Measurements from ENCODE around the gene BMPER. TPM values are rescaled to one million over a fixed set of nuclear protein-coding genes. Genes with fewer than 3 reads are reported as not detected.

BMPER gene
- total and polyA plus RNA-seq, 2 of the 8 experiments (the other 6 are each of a cell fraction or from before 2014, with no cell fraction given), result 0.33 to 0.69 TPM

- CTCF ChIA-PET (ENCODE audit: partially characterized antibody), result no interaction called here
- H2AK5ac ChIP-seq (ENCODE audit: low read depth, low read length), result no peak overlapping the region
These were observed 105.8 kb downstream of the BMPER start for GRCh38 chr7:34011017-34011695.

More at GRCh38 chr7:34011017-34011695, 105.8 kb downstream of the BMPER start:
- POLR2A ChIA-PET (ENCODE audit: partially characterized antibody), result no interaction called here
- TF ChIP-seq SAP30 (IDR thresholded peaks at IDR 0.05; ENCODE audit: insufficient read depth, insufficient replicate concordance, low read length), result no peak
- TF ChIP-seq RBBP5 (IDR thresholded peaks at IDR 0.05; ENCODE audit: borderline replicate concordance, low read depth, low read length), result no peak
- no peak for TF ChIP-seq BCL11A (IDR thresholded peaks at IDR 0.05; ENCODE audit: low read depth in 2 of 2, low read length in 2 of 2)
- TF ChIP-seq EZH2 (IDR thresholded peaks at IDR 0.05; ENCODE audit: low read depth, low read length, severe bottlenecking), result no peak
- no peak for TF ChIP-seq KDM4A (IDR thresholded peaks at IDR 0.05; ENCODE audit: low read depth, low read length, severe bottlenecking)
- TF ChIP-seq RNF2 (IDR thresholded peaks at IDR 0.05; ENCODE audit: borderline replicate concordance, low read depth, low read length, missing control alignments, poor library complexity, severe bottlenecking), result no peak
- no peak for TF ChIP-seq SIRT6 (IDR thresholded peaks at IDR 0.05; ENCODE audit: low read length)
- no peak for TF ChIP-seq RXRA (IDR thresholded peaks at IDR 0.05; ENCODE audit: insufficient read depth, low read depth, low read length)
- no peak for TF ChIP-seq SP1 (IDR thresholded peaks at IDR 0.05; ENCODE audit: low read depth, low read length)
- TF ChIP-seq ZNF274 (IDR thresholded peaks at IDR 0.05; ENCODE audit: borderline replicate concordance, extremely low read depth, low read length), result no peak
- H3K4me1 ChIP-seq (replicated peaks in 1 of 4; ENCODE audit: control insufficient read depth in 3 of 4, insufficient read depth in 4 of 4, low read length in 3 of 4), result no peaks in the 10 kb centered on the region
- no peaks in the 10 kb centered on the region for H3K79me2 ChIP-seq (ENCODE audit: control insufficient read depth in 1 of 2, insufficient read depth in 2 of 2, low read length in 2 of 2)
- H3K4me3 ChIP-seq (ENCODE audit: extremely low read depth in 1 of 4, insufficient read depth in 2 of 4, low read depth in 3 of 4, low read length in 4 of 4), result no peak overlapping the region
- H3K9ac ChIP-seq (replicated peaks in 1 of 4; ENCODE audit: extremely low read depth in 1 of 4, low read depth in 3 of 4, low read length in 3 of 4), result no peak overlapping the region
- no peak overlapping the region for H3K56ac ChIP-seq (replicated peaks; ENCODE audit: insufficient read length, low read depth, low read length)
- H3K18ac ChIP-seq (ENCODE audit: extremely low read depth, low read length), result no peak overlapping the region
- no peak overlapping the region for H2BK20ac ChIP-seq (ENCODE audit: low read length)
- H3K27ac ChIP-seq (ENCODE audit: low read depth, low read length), result no peak overlapping the region
- H3K36me3 ChIP-seq (ENCODE audit: control insufficient read depth in 2 of 4, insufficient read depth in 4 of 4, low read length in 3 of 4), result no peaks in the 10 kb centered on the region
- H2BK120ac ChIP-seq (replicated peaks; ENCODE audit: low read depth, low read length), result no peak overlapping the region
- no peak overlapping the region for H3K14ac ChIP-seq (ENCODE audit: insufficient read length)
- H4K91ac ChIP-seq (replicated peaks; ENCODE audit: insufficient read length, low read length), result no peak overlapping the region
- H2BK12ac ChIP-seq (ENCODE audit: low read depth, low read length), result no peak overlapping the region
- DNase-seq (ENCODE audit: low read depth in 1 of 2, low spot score in 2 of 2) (no peak), FAIRE-seq (no peak)
- H4K5ac ChIP-seq (ENCODE audit: insufficient read length, low read depth, low read length), result no peak overlapping the region
- H2BK5ac ChIP-seq (ENCODE audit: low read depth, low read length), result no peak overlapping the region
- H3K9me3 ChIP-seq (ENCODE audit: insufficient read depth in 2 of 2, low read depth in 1 of 2, low read length in 1 of 2), result no peaks in the 10 kb centered on the region
- H3K23ac ChIP-seq (ENCODE audit: insufficient read length), result no peak overlapping the region
- no peaks in the 10 kb centered on the region for H3K79me1 ChIP-seq (ENCODE audit: low read depth, low read length)
- 85% methylated on average over 3 of the region's 3 CpGs; no CpG with 5 or more reads in 1 of the 2 experiments for WGBS, 2 experiments (ENCODE audit: extremely low coverage in 1 of 2, insufficient coverage in 1 of 2, insufficient read length in 1 of 2, insufficient replicate concordance in 2 of 2, low coverage in 1 of 2, low lambda C conversion rate in 2 of 2, missing lambda C conversion rate in 1 of 2)
- no peaks in the 10 kb centered on the region for H3K23me2 ChIP-seq (ENCODE audit: low read depth, low read length)
- H4K8ac ChIP-seq (ENCODE audit: extremely low read depth, insufficient read depth, low read length), result no peak overlapping the region
- no peak overlapping the region for H3K4me2 ChIP-seq (ENCODE audit: insufficient read depth in 1 of 2, low read depth in 2 of 2, low read length in 2 of 2)
- no peaks in the 10 kb centered on the region for H4K20me1 ChIP-seq (replicated peaks in 1 of 2; ENCODE audit: control insufficient read depth in 1 of 2, insufficient read depth in 2 of 2, low read length in 2 of 2)
- peaks cover 0 to 2% (median 0%) of the 10 kb centered on the region in 4 experiments; a peak in 1 of 7 replicates for H3K27me3 ChIP-seq (replicated peaks in 1 of 4; ENCODE audit: control insufficient read depth in 3 of 4, extremely low read depth in 1 of 4, insufficient read depth in 3 of 4, low read length in 3 of 4)
- H2BK15ac ChIP-seq (ENCODE audit: low read length), result no peak overlapping the region
- no peak overlapping the region for H2AFZ ChIP-seq (ENCODE audit: low read length)
- no peak overlapping the region for H3K4ac ChIP-seq (replicated peaks; ENCODE audit: insufficient read length, low read depth, low read length)

All from H1 (cell line).